SK-N-SH (cell line): ENCODE data around the gene CA10. TPM values are rescaled to one million over a fixed set of nuclear protein-coding genes. Genes with fewer than 3 reads are reported as not detected.

Experiments used
- CTCF ChIA-PET: fragments of 300-600, 350-600 bp; formaldehyde crosslinking; extraction: SDS; loops from one replicate; lab custom pipeline; 2021; lab: Yijun Ruan, JAX
- POLR2A ChIA-PET: fragments of 350-600 bp; sonication (Branson Sonifier 250); formaldehyde crosslinking; extraction: SDS; loops from one replicate; lab custom pipeline; 2020; ENCODE audit warnings: antibody characterized with exemption, inconsistent platforms; lab: Yijun Ruan, JAX
- DNase-seq: peaks from one replicate; pipeline ENCODE4 v3.0.0; 2012
- H2AFZ ChIP-seq: fragments of 200-600 bp; sonication (generic); 2 replicates; pipeline ENCODE4 v1.8.1; 2016; ENCODE audit warnings: antibody characterized with exemption, mild to moderate bottlenecking, low read depth
- H3F3A ChIP-seq: fragments of 200-600 bp; sonication (generic); replicated peaks from 2 replicates; pipeline ENCODE3; 2016; ENCODE audit warnings: antibody characterized with exemption, mild to moderate bottlenecking; ENCODE audit not compliant: insufficient read depth
- H3K27ac ChIP-seq, 2 experiments: fragments of 200-500 bp in 1 of 2; fragments of 200-600 bp in 1 of 2; sonication (Bioruptor generic) in 1 of 2; sonication (generic), shearing (Covaris generic) in 1 of 2; 2 replicates each; pipeline versions ENCODE4 v1.5.1 to v1.6.1; 2014 to 2016; ENCODE audit warnings: low read depth in 2 of 2, inconsistent platforms in 1 of 2, low read length in 1 of 2, mild to moderate bottlenecking in 1 of 2, mixed read lengths in 1 of 2
- H3K27me3 ChIP-seq: fragments of 200-600 bp; sonication (generic), shearing (Covaris generic); 2 replicates; pipeline ENCODE4 v1.6.1; 2016; ENCODE audit warnings: mixed run types; ENCODE audit not compliant: insufficient read depth
- H3K36me3 ChIP-seq, 2 experiments: fragments of 200-500 bp in 1 of 2; fragments of 200-600 bp in 1 of 2; sonication (Bioruptor generic) in 1 of 2; sonication (generic) in 1 of 2; replicated peaks in 1 of 2; 2 replicates each; pipeline versions ENCODE3 to v1.5.1; 2014 to 2016; ENCODE audit warnings: low read length in 1 of 2, mild to moderate bottlenecking in 1 of 2; ENCODE audit not compliant: insufficient read depth in 2 of 2, control insufficient read depth in 1 of 2
- H3K4me1 ChIP-seq, 2 experiments: fragments of 200-500 bp in 1 of 2; fragments of 200-600 bp in 1 of 2; sonication (Bioruptor generic) in 1 of 2; sonication (generic), shearing (Covaris generic) in 1 of 2; 2 replicates each; pipeline versions ENCODE4 v1.5.1 to v1.6.1; 2014 to 2016; ENCODE audit warnings: low read depth in 1 of 2, low read length in 1 of 2, mixed run types in 1 of 2; ENCODE audit not compliant: insufficient read depth in 2 of 2, control insufficient read depth in 1 of 2
- H3K4me2 ChIP-seq: fragments of 200-600 bp; sonication (generic), shearing (Covaris generic); 2 replicates; pipeline ENCODE4 v1.6.1; 2017; ENCODE audit warnings: mixed run types
- H3K4me3 ChIP-seq, 2 experiments: fragments of 200-500 bp in 1 of 2; fragments of 200-600 bp in 1 of 2; sonication (Bioruptor generic) in 1 of 2; sonication (generic), shearing (Covaris generic) in 1 of 2; 2 replicates each; pipeline versions ENCODE4 v1.5.1 to v1.8.1; 2014 to 2016; ENCODE audit warnings: low read depth in 2 of 2, inconsistent platforms in 1 of 2, low read length in 1 of 2, mild to moderate bottlenecking in 1 of 2, mixed read lengths in 1 of 2, moderate library complexity in 1 of 2
- H3K79me2 ChIP-seq: fragments of 200-600 bp; sonication (generic); 2 replicates; pipeline ENCODE4 v1.8.1; 2017; ENCODE audit warnings: mild to moderate bottlenecking; ENCODE audit not compliant: insufficient read depth
- H3K9ac ChIP-seq: fragments of 200-600 bp; sonication (generic); 2 replicates; pipeline ENCODE4 v1.6.1; 2017; ENCODE audit warnings: mixed run types
- H3K9me2 ChIP-seq: fragments of 200-600 bp; sonication (generic); 2 replicates; pipeline ENCODE4 v1.6.1; 2017; ENCODE audit warnings: mixed run types
- H3K9me3 ChIP-seq: fragments of 200-600 bp; sonication (generic); 2 replicates; pipeline ENCODE4 v1.6.1; 2017; ENCODE audit warnings: mixed run types, mild to moderate bottlenecking, moderate library complexity
- H4K20me1 ChIP-seq: fragments of 200-600 bp; sonication (generic); 2 replicates; pipeline ENCODE4 v1.6.1; 2017; ENCODE audit warnings: mild to moderate bottlenecking, mixed run types; ENCODE audit not compliant: insufficient read depth
- CTCF ChIP-seq: fragments of 200-600 bp; sonication (generic); IDR thresholded peaks from 2 replicates; pipeline ENCODE4 v1.6.1; 2017; ENCODE audit warnings: antibody characterized with exemption, mild to moderate bottlenecking, moderate library complexity
- ELF1 ChIP-seq: IDR thresholded peaks from 2 replicates; pipeline ENCODE4 v1.4.0; 2012
- EZH2phosphoT487 ChIP-seq: fragments of 200-600 bp; sonication (generic); IDR thresholded peaks from 2 replicates; pipeline ENCODE4 v1.6.1; 2017; ENCODE audit warnings: low read depth, mixed run types, mild to moderate bottlenecking, antibody characterized with exemption, moderate library complexity, borderline replicate concordance
- FOSL2 ChIP-seq: IDR thresholded peaks from 2 replicates; pipeline ENCODE4 v1.4.0; 2012; ENCODE audit warnings: low read depth, mild to moderate bottlenecking, moderate library complexity, borderline replicate concordance
- FOXJ3 ChIP-seq: sonication (generic); formaldehyde crosslinking; IDR thresholded peaks from 2 replicates; pipeline ENCODE4 v1.5.1; 2020; ENCODE audit warnings: mild to moderate bottlenecking, missing genetic modification reagents
- IRF3 ChIP-seq: fragments of 150-350 bp; IDR thresholded peaks from 2 replicates; pipeline ENCODE4 v1.6.1; 2016; ENCODE audit warnings: mild to moderate bottlenecking, low read depth, low read length
- MXI1 ChIP-seq: IDR thresholded peaks from 2 replicates; pipeline ENCODE4 v1.6.1; 2012; ENCODE audit warnings: mild to moderate bottlenecking, low read depth, low read length, improper control_type of control experiment
- NFIC ChIP-seq: IDR thresholded peaks from 2 replicates; pipeline ENCODE4 v1.4.0; 2012; ENCODE audit warnings: borderline replicate concordance
- USF2 ChIP-seq: fragments of 150-350 bp; IDR thresholded peaks from 2 replicates; pipeline ENCODE4 v1.6.1; 2017; ENCODE audit warnings: antibody characterized with exemption, low read length, low read depth, borderline replicate concordance
- WGBS: methylation state at CpG from one replicate; pipeline ENCODE4 v1.1.6; 2017; ENCODE audit warnings: low lambda C conversion rate; 5-methylcytosine and 5-hydroxymethylcytosine counted together
- polyA plus RNA-seq, 3 experiments: library from polyadenylated mRNA; depleted of rRNA; stranded (reverse); fragments of >200 nt; gene quantifications; 2 replicates each; pipeline ENCODE4 v1.2.3, GENCODE V29; 2012
- TF ChIP-seq, protein P1 (sequence below): IDR thresholded peaks from 2 replicates; pipeline ENCODE4 v1.4.0; 2012; ENCODE audit warnings: low read depth, borderline replicate concordance

CA10 gene
- polyA plus RNA-seq, 1 of the 3 experiments (the other 2 are of a cell fraction) = not detected

- no peaks in the 10 kb centered on the region for H3K4me1 ChIP-seq
- WGBS = 33% methylated on average over 10 of the region's 10 CpGs
- H3K27ac ChIP-seq = no peak overlapping the region
- no peaks in the 10 kb centered on the region for H3K9me2 ChIP-seq
- H3K36me3 ChIP-seq = no peaks in the 10 kb centered on the region
- H3K27me3 ChIP-seq = no peaks in the 10 kb centered on the region
- H3K79me2 ChIP-seq = no peaks in the 10 kb centered on the region
- no peak overlapping the region for H3K4me3 ChIP-seq
- H4K20me1 ChIP-seq = no peaks in the 10 kb centered on the region
- H3F3A ChIP-seq = no peaks in the 10 kb centered on the region
- no peaks in the 10 kb centered on the region for H3K9me3 ChIP-seq
- H3K4me2 ChIP-seq = no peak overlapping the region
- CTCF ChIA-PET = interaction anchor here (0.9 kb wide), 1 partner anchor 13 kb away, joined by 3 read pairs; no protein-coding TSS in a partner anchor
- DNase-seq = no peak
- H2AFZ ChIP-seq = no peak overlapping the region
- H3K9ac ChIP-seq = no peak overlapping the region
- TF ChIP-seq FOXJ3 (CRISPR knock-in tag) = no peak
- no peak for TF ChIP-seq USF2
- TF ChIP-seq CTCF = no peak
- no peak for TF ChIP-seq MXI1
- TF ChIP-seq FOSL2 = no peak
- no peak for TF ChIP-seq NFIC
- POLR2A ChIA-PET = no interaction called here
Observed at GRCh38 chr17:51683291-51683690, 475.2 kb downstream of the CA10 start.

- Histone ChIP-seq H3K9me3 (no peaks in the 10 kb centered on the region), H3K4me3 (no peak overlapping the region), H3K4me1 (no peaks in the 10 kb centered on the region), H2AFZ (no peak overlapping the region), H3K4me2 (no peak overlapping the region), H3K9ac (no peak overlapping the region), H4K20me1 (no peaks in the 10 kb centered on the region), H3F3A (no peaks in the 10 kb centered on the region), H3K9me2 (no peaks in the 10 kb centered on the region), H3K36me3 (no peaks in the 10 kb centered on the region), H3K27ac (no peak overlapping the region), H3K79me2 (no peaks in the 10 kb centered on the region), H3K27me3 (no peaks in the 10 kb centered on the region)
- ChIA-PET POLR2A (no interaction called here), CTCF (no interaction called here)
- WGBS = 34% methylated on average over 5 of the region's 5 CpGs
- DNase-seq = no peak
- no peak for TF ChIP-seq IRF3
- no peak for TF ChIP-seq ELF1
- TF ChIP-seq CTCF = no peak
- TF ChIP-seq, protein P1, sequence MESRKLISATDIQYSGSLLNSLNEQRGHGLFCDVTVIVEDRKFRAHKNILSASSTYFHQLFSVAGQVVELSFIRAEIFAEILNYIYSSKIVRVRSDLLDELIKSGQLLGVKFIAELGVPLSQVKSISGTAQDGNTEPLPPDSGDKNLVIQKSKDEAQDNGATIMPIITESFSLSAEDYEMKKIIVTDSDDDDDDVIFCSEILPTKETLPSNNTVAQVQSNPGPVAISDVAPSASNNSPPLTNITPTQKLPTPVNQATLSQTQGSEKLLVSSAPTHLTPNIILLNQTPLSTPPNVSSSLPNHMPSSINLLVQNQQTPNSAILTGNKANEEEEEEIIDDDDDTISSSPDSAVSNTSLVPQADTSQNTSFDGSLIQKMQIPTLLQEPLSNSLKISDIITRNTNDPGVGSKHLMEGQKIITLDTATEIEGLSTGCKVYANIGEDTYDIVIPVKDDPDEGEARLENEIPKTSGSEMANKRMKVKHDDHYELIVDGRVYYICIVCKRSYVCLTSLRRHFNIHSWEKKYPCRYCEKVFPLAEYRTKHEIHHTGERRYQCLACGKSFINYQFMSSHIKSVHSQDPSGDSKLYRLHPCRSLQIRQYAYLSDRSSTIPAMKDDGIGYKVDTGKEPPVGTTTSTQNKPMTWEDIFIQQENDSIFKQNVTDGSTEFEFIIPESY = no peak
- no peak for TF ChIP-seq EZH2phosphoT487
Observed at GRCh38 chr17:51682115-51682514, 476.4 kb downstream of the CA10 start.
